NCI-H446 treated with DMSO at 0.1 percent for 48 hours (cell line): Measurements from ENCODE around the gene COA1.
"Not testable (repeated sequence)": the region's sequence is repeated elsewhere in the genome, so short reads cannot be mapped to it uniquely, and the experiment has no call there.

ENCODE experiments used
- DNase-seq: peaks from one replicate; lab custom pipeline; 2025; lab: John Stamatoyannopoulos, UW

Gene COA1, protein sequence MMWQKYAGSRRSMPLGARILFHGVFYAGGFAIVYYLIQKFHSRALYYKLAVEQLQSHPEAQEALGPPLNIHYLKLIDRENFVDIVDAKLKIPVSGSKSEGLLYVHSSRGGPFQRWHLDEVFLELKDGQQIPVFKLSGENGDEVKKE

DNA sequence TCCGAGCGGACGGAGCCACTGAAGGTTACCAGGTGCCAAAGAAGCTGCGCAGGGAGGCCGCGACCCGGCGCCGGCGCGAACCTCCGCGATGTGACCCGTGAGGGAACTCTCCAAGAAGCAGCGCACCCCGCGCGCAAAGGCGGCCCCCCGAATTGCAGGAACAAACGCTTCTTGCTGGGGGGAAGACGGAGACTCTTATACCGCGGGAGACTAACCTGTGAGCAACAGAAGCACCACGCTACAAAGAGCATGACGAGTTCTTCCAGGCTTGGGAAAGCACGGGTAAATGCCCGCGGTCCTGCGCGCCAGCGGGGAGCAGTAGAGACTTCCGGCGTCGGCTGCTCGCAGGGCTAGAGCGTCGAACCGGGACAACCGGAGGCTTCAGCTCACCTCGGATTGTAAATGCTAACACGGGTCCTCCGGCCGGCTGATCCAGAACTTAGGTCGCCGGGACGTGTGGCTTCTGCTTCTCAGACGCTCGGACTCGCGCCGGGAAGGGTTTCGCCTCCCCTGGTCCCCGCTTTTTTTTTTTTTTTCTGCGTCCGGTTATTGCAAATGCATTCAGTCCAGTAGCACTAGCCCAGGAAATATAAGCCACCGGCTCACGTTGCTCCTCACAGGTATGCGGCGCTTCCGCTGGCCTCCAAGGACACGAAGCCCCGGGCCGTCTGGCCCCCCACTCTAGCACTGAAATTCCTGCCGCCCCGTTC, at the start of gene COA1:
Gene COA1 (minus strand): TSS at position 310 of the 710 bp plus-strand sequence. CDS start 80,909 bp downstream, outside the sequence.
- DNase-seq, result peak; percentile 83

DNA sequence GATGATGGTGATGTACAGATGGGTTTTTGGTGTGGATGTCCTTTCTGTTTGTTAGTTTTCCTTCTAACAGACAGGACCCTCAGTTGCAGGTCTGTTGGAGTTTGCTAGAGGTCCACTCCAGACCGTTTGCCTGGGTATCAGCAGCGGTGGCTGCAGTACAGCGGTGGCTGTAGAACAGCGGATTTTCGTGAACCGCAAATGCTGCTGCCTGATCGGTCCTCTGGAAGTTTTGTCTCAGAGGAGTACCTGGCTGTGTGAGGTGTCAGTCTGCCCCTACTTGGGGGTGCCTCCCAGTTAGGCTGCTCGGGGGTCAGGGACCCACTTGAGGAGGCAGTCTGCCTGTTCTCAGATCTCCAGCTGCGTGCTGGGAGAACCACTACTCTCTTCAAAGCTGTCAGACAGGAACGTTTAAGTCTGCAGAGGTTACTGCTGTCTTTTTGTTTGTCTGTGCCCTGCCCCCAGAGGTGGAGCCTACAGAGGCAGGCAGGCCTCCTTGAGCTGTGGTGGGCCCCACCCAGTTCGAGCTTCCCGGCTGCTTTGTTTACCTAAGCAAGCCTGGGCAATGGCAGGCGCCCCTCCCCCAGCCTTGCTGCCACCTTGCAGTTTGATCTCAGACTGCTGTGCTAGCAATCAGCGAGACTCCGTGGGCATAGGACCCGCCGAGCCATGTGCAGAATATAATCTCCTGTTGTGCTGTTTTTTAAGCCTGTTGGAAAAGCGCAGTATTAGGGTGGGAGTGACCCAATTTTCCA, 49.1 kb upstream of the COA1 start:
- DNase-seq, result not testable (repeated sequence)

DNA sequence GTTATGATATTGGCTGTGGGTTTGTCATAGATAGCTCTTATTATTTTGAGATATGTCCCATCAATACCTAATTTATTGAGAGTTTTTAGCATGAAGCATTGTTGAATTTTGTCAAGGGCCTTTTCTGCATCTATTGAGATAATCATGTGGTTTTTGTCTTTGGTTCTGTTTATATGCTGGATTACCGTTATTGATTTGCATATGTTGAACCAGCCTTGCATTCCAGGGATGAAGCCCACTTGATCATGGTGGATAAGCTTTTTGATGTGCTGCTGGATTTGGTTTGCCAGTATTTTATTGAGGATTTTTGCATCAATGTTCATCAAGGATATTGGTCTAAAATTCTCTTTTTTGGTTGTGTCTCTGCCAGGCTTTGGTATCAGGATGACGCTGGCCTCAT, 45.9 kb upstream of the COA1 start:
- not testable (repeated sequence) for DNase-seq

GRCh38 chr7:43773268-43773667, 43.9 kb upstream of the COA1 start:
- not testable (repeated sequence) for DNase-seq

- no peak for DNase-seq
These were observed 42.2 kb upstream of the COA1 start for GRCh38 chr7:43771573-43771972.

DNA sequence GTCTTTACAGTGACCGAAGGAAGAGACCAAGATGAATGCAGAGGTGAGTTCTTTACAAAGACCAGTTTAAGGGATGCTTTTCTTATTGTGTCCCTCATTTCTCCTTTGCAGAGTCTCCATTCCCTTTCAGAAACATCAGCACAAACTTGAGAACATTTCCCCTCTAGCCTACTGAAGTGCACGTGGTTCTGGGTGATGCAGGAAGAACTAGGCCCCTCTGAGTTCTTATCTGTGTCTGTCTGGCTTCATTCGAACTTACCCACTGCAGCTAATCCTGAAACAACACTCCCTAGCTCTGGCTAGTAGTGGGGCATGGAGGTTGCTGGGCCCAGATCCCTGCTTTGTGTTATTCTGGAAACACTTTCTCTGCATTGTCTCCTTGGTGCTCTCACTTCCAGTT, 41.8 kb upstream of the COA1 start:
- DNase-seq, result no peak

DNA sequence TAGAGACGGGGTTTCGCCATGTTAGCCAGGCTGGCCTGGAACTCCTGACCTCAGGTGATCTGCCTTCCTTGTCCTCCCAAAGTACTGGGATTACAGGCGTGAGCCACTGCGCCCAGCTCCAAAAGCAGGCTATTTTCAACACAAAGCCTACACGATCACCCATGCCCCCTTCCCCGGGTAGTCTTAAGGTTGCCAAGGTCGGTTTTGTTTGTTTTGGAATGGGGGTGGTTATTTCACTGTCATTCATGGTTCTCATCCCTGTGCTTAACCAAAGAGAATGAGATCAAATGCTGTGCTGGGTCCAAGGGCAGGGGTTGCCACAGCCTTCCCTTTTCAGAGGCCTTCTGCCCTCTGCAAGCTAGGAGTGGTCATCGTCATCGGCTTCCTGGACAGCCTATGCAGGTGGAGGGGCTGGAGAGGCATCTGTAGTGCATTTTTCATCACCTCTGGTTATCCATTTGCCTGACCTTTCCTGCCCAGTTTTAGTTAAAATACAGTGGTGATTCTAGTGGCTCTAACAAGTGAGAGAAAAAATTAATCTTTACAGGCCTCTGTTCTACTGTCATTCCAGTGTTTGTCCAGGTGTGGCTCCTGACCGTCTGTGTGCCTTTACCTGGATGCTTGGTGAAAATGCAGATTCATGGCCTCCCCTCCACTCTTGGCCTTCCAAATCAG, 40.6 kb upstream of the COA1 start:
- no peak for DNase-seq

GRCh38 chr7:43769281-43769680, 40.0 kb upstream of the COA1 start:
- no peak for DNase-seq

DNA sequence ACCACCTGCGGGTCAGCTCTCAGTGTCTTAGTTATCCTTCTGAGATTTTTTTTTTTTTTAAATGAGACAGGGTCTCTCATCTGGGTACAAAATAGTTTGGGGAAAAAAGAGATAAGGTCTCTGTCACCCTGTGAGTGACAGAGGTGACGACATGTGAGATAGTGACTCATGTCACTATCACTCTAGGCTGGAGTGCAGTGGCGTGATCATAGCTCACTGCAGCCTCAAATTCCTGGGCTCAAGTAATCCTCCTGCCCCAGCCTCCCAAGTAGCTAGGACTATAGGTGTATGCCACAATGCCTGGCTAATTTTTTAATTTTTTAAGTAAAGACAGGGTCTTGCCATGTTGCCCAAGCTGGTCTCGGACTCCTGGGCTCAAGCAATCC, 39.6 kb upstream of the COA1 start:
- no peak for DNase-seq

GRCh38 chr7:43768201-43768886, 39.0 kb upstream of the COA1 start:
- DNase-seq, result no peak

GRCh38 chr7:43767311-43767710, 38.0 kb upstream of the COA1 start:
- DNase-seq, result no peak

DNA sequence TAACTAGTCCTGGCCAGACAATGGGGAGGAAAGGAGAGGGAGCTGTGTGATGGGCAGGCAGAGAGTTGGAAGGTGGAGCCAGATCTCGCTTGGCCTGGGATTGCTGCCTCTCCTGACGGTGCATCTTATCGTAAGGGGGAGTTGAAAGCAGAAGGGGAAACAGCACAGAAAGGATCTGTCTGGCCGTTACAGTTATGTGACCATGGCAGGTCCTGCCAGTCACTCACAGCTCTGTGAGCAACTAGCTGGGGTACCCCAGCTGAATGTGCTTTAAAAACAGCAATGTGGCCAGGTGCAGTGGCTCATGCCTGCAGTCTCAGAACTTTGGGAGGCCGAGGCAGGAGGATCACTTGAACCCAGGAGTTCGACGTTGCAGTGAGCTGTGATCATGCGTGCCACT, 37.2 kb upstream of the COA1 start:
- DNase-seq, result no peak

- DNase-seq, result no peak
These were observed 35.6 kb upstream of the COA1 start for GRCh38 chr7:43764807-43765491.

DNA sequence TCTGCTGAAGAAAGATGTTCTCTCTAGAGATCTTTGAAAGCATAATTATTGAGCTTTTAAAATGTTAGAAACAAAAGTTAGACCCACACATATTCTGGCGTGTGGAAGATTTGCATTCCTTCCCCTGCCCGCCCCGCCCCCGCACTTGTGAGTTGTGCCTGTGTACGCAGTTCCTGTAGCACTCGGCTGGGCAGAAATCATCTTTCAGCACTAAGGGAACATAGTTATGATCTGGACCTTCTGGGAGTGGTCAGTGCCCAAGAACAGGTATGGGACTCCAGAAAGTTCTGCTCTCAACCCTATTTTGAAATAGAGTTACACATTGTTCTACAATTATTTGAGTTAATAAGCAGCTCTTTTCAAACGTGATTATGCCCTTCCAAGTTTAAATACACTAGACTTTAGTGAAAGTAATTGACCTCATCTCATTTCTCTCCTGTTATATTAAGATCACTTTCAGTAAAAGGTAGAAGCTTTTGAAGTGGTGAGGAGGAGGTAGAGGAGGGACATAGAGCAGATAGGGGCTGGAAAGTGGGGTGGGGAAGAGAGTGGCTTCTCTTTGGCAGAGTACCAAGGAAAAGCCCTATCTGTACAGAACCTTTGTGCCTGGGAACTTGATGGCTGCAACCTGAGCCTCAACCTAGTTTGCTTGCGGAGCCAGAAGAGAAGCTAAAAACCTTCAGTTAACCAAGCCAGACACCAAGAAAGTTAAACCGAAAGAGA, 34.9 kb upstream of the COA1 start:
- DNase-seq, result no peak

DNA sequence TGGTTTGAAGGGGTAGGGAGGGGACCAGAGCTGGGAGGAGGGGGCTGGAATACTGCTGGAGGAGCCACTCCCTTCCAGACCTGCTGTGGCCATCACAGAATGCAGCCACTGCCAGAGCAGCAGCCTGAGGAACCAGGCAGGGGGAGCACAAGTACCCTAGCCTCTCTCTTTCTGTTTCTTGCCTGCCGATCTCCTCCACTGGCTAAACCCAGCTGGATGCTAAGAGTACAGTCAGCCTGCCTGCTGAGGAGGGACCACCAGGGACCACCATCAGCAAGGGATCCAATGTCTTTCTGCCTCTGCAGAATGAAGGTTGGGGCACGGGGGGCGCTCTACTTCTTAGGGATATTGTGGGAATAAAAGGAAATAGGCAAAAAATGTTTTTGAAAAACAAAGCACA, 33.9 kb upstream of the COA1 start:
- no peak for DNase-seq

- DNase-seq, result no peak
These were observed 32.8 kb upstream of the COA1 start for GRCh38 chr7:43761938-43762692.

DNA sequence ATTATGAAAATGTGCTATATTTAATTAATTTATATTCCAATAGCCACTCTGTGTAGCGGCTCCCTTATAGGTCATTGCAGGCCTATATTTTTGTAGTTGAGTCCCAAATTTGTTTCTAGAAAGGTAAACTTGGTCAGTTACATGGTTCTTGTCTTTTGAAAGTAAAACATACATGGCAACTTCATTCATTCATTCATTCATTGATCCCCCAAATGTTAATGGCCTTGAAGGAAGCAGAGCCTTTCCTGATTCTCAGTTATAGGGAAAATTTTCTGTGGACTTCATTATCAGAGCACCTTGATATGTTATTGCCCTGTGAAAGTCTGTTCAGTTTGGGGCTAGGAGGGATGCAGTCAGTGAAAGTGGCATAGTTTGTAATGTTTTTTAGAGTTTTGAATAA, 32.1 kb upstream of the COA1 start:
- no peak for DNase-seq

- DNase-seq, result no peak
These were observed 31.5 kb upstream of the COA1 start for GRCh38 chr7:43760861-43761260.

DNA sequence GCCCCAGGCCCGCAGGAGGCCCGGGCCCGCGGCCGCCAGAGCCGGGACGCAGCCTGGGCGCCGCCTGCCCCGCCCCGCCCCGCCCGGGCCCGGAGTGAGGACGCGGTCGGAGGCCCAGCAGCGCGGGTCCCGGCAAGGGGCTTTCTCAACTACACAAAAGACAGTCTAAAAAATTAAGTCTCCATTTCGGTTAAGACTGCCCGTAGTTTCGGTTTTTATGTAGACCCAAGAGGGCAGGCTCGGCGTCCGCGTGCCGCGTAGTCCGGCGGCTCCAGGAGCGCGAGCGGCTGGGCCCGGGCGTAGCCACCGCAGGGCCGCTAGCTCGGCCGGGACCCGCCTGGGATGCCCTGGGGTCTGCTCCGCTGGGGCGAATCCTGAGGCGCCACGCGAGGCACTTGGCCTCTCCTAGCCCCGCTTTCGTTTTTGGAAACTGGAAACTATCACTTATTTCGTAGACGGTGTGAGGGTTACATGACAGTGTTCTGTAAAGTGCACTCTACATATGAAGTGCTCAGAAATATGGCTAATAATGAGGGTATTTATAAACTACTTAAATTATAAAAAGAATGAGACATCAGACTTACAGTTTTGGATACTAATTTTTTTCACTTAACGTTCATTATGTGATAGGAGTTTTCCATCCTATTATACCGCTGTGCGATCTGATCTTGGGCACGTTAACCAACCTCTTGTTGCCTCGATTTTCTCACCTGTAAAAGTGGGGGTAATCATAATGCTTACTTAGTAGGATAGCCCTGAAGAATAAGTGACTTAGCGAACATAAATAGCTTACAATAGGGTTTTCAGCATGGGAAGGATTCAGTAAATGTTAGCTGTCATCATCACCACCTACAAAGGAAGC, 29.7 kb upstream of the COA1 start:
- no peak for DNase-seq
